Measurements from ENCODE around the gene CCDC121. TPM values are rescaled to one million over a fixed set of nuclear protein-coding genes. Genes with fewer than 3 reads are reported as not detected.
"Not testable (repeated sequence)": the region's sequence is repeated elsewhere in the genome, so short reads cannot be mapped to it uniquely, and the experiment has no call there.

Gene CCDC121
- total RNA-seq, 1 experiment from 2014 or later = 4.6 TPM

DNA sequence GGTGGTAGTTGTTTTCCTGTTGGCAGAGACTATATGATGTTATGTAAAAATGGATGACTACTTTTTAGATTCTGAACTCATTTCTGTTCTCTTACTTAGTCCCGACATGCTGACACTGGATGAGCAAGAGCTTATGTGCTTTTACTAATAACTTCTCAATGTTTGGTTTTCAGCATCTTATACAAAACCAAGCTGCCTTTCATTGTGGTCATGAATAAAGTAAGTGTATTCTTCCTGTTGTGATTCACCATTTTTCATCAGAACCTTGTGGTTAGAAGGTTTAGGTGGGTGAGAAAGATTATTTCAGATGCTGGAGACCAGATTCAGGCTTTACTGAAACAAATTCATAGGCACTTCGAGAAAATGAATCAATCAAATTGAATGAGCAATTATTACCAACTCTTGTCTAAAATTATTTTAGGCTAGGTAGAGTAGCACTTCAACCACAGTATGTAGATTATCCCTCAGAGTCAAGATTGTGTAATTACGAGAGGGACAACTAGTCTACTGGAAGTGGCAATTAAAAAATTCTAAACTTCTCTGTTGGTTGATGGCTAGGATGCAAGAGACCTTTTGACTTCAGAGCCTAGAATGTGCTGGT, 9.3 kb upstream of the CCDC121 start:
- DNase-seq (ENCODE audit: extremely low read depth, low read depth) = no peak

GRCh38 chr2:27636766-27637165, 8.0 kb upstream of the CCDC121 start:
- no peak for DNase-seq (ENCODE audit: extremely low read depth, low read depth)

DNA sequence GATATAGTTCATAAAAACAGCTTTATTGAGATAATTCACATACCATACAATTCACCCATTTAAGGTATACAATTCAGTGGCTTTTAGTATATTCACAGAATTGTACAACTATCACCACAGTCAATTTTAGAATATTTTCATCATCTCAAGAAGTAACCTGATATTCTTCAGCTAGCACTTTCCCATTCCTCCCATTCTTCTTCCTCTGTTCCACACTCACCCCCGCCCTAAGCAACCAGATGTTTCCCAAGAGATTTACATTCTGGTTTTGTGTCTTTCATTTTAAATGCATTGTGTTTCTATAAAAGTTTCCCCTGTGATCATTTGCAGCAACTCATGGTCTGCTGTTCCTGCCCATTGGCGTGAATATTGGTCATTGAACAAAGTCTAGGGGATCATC, 5.5 kb upstream of the CCDC121 start:
- DNase-seq (ENCODE audit: extremely low read depth, low read depth) = no peak

- not testable (repeated sequence) for DNase-seq (ENCODE audit: extremely low read depth, low read depth)
These were observed 1.4 kb upstream of the CCDC121 start for GRCh38 chr2:27630257-27630656.

- no peak for DNase-seq (ENCODE audit: extremely low read depth, low read depth)
These were observed 647 bp downstream of the CCDC121 start for GRCh38 chr2:27627963-27628766.

GRCh38 chr2:27626921-27627320, 1.9 kb downstream of the CCDC121 start:
- not testable (repeated sequence) for DNase-seq (ENCODE audit: extremely low read depth, low read depth)

- DNase-seq (ENCODE audit: extremely low read depth, low read depth) = not testable (repeated sequence)
These were observed 2.5 kb downstream of the CCDC121 start for GRCh38 chr2:27626323-27626722.

DNA sequence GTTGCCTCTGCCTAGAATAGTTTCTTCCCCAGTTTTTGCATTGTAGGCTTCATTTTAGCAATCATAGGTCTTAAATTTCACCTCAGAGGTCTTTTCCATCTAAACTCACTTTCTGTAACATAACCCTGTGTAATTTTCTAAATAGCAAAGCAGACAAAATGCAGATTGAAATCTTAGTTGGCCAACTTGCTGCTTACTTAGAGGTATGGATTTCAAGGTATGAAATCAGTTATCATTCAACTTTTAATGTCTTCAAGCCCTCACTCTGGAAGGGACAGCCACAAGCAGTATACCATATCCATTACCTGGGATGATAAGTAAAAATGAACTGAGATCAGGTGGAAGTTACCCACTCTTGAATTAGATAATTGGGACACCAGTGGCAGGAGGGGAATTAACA, 3.9 kb downstream of the CCDC121 start:
- DNase-seq (ENCODE audit: extremely low read depth, low read depth) = no peak

DNA sequence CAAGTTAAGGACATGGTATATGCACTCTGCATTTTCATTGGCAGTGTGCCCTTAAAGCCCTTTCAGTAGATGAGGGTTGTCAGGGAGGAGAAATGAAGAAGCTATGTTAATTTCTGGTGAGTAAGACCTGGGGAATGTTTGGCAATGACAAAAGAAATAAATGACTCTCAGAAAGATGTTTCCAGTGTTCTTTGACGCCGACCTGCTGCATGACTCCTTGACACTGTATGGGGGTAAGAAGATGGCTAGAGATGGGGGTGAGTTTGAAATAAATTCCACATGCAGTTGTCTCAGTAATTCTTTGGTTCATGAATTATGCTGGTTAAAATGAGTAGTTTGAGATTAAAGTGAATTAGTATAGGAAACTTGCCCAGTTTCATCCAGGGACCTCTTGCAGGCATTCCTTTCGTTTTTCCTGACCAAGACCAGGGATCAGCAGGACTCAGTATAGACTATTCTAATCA, 5.9 kb downstream of the CCDC121 start:
- DNase-seq (ENCODE audit: extremely low read depth, low read depth) = no peak

- no peak for DNase-seq (ENCODE audit: extremely low read depth, low read depth)
These were observed 7.3 kb downstream of the CCDC121 start for GRCh38 chr2:27621524-27621923.

DNA sequence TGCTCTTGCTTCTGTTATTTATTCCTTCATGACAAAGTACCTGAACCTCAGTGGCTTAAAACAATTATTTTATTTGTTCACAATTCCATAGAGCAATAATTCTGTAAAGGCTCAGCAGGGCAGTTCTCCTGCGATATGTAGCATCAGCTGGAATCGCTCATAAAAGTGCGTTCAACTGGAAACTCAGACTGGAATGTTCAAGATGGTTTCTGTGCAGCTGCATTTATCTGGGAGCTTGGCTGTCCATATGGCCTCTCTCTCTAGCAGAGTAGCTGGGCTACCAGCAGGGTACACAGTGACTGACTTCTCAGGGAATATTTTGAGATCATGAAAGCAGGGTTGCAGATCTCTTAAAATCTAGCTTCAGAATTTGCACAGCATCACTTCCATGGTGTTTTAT, 13.5 kb downstream of the CCDC121 start:
- no peak for DNase-seq (ENCODE audit: extremely low read depth, low read depth)

- no peak for DNase-seq (ENCODE audit: extremely low read depth, low read depth)
These were observed 14.8 kb downstream of the CCDC121 start for GRCh38 chr2:27613985-27614384.

GRCh38 chr2:27606611-27607010, 22.2 kb downstream of the CCDC121 start:
- no peak for DNase-seq (ENCODE audit: extremely low read depth, low read depth)

- DNase-seq (ENCODE audit: extremely low read depth, low read depth) = no peak
These were observed 32.2 kb downstream of the CCDC121 start for GRCh38 chr2:27596627-27597026.

GRCh38 chr2:27595412-27595811, 33.4 kb downstream of the CCDC121 start:
- not testable (repeated sequence) for DNase-seq (ENCODE audit: extremely low read depth, low read depth)

DNA sequence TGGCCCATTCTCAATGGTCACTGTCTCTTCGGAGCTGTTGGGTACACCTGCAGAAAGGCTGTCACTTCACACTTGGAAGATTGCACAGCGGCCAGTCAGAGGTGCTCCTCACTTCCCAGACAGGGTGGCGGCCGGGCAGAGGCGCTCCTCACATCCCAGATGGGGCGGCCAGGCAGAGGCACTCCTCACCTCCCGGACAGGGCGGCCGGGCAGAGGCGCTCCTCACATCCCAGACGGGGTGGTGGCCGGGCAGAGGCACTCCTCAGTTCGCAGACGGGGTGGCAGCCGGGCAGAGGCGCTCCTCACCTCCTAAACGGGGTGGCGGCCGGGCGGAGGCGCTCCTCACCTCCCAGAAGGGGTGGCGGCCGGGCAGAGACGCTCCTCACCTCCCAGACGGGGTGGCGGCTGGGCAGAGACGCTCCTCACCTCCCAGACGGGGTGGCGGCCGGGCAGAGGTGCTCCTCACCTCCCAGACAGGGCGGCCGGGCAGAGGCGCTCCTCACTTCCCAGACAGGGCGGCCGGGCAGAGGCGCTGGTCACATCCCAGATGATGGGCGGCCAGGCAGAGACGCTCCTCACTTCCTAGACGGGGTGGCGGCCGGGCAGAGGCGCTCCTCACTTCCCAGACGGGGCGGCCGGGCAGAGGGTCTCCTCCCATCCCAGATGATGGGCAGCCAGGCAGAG, 34.6 kb downstream of the CCDC121 start:
- not testable (repeated sequence) for DNase-seq (ENCODE audit: extremely low read depth, low read depth)

DNA sequence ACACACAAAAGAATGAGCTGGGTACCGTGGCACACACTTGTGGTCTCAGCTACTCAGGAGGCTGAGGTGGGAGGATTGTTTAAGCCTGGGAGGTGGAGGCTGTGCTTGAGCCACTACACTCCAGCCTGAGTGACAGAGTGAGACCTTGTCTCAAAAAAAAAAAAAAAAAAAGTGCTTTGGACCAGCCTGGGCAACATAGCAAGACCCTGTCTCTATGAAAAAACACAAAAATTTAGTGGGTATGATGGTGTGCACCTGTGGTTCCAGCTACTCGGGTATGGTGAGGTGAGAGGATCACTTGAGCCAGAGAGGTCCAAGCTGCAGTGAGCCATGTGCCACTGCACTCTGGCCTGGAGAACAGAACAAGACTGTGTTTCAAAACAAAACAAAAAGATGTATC, 35.6 kb downstream of the CCDC121 start:
- no peak for DNase-seq (ENCODE audit: extremely low read depth, low read depth)

GRCh38 chr2:27591745-27592144, 37.1 kb downstream of the CCDC121 start:
- DNase-seq (ENCODE audit: extremely low read depth, low read depth) = no peak

DNA sequence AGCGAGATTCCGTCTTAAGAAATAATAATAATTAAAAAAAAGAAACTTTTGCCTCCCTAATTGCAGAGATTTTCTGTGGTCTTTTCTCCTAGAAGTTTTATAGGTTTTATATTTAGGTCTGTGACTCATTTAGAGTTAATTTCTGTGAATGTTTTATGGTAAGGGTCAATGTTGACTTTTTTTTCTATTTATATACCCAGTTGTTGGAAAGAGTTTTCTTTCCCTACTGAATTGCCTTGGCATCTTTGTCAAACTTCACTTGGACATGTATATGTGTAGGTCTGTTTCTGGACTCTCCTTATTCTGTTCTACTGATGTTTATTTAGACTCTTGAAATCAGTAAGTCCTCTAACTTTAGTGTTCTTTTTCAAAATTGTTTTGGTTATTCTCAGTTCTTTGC, 40.5 kb downstream of the CCDC121 start:
- DNase-seq (ENCODE audit: extremely low read depth, low read depth) = no peak

- no peak for DNase-seq (ENCODE audit: extremely low read depth, low read depth)
These were observed 41.8 kb downstream of the CCDC121 start for GRCh38 chr2:27587025-27587424.

GRCh38 chr2:27584597-27584996, 44.2 kb downstream of the CCDC121 start:
- DNase-seq (ENCODE audit: extremely low read depth, low read depth) = no peak

Data from NCI-H460 (cell line).